H9 (cell line): ENCODE measurements around the gene TMC4. TPM values are rescaled to one million over a fixed set of nuclear protein-coding genes. Genes with fewer than 3 reads are reported as not detected.
A peak's percentile ranks its signal among the peaks of the same experiment; 100 is the strongest.
"Not testable (repeated sequence)": the region's sequence is repeated elsewhere in the genome, so short reads cannot be mapped to it uniquely, and the experiment has no call there.

Experiments
- DNase-seq: peaks from one replicate; pipeline ENCODE4 v3.0.0-alpha.2; 2017
- H2AFZ ChIP-seq: one replicate; pipeline ENCODE4 v1.6.1; 2013; ENCODE audit warnings: mild to moderate bottlenecking, low read length, control low read depth, moderate library complexity
- H2AK5ac ChIP-seq: 2 replicates; pipeline ENCODE4 v1.6.1; 2013; ENCODE audit warnings: low read length, control low read depth, mixed read lengths; ENCODE audit not compliant: insufficient read length
- H2BK120ac ChIP-seq: one replicate; pipeline ENCODE4 v1.6.1; 2013; ENCODE audit warnings: low read depth, mild to moderate bottlenecking, low read length, control low read depth, inconsistent platforms; ENCODE audit not compliant: poor library complexity, severe bottlenecking
- H2BK12ac ChIP-seq: 2 replicates; pipeline ENCODE4 v1.6.1; 2013; ENCODE audit warnings: low read length, control low read depth, mixed read lengths, low read depth; ENCODE audit not compliant: insufficient read length
- H2BK15ac ChIP-seq: 2 replicates; pipeline ENCODE4 v1.6.1; 2013; ENCODE audit warnings: low read depth, low read length, control low read depth
- H2BK20ac ChIP-seq: one replicate; pipeline ENCODE4 v1.6.1; 2013; ENCODE audit warnings: low read depth, mild to moderate bottlenecking, low read length, control low read depth, inconsistent platforms; ENCODE audit not compliant: poor library complexity, severe bottlenecking
- H2BK5ac ChIP-seq: 2 replicates; pipeline ENCODE4 v1.6.1; 2013; ENCODE audit warnings: low read length, control low read depth, mixed read lengths; ENCODE audit not compliant: insufficient read length
- H3K14ac ChIP-seq: 2 replicates; pipeline ENCODE4 v1.6.1; 2013; ENCODE audit warnings: low read length, control low read depth; ENCODE audit not compliant: insufficient read depth
- H3K18ac ChIP-seq: 2 replicates; pipeline ENCODE4 v1.6.1; 2013; ENCODE audit warnings: low read depth, mild to moderate bottlenecking, mixed read lengths, low read length, control low read depth; ENCODE audit not compliant: insufficient read length
- H3K23ac ChIP-seq: 2 replicates; pipeline ENCODE4 v1.6.1; 2013; ENCODE audit warnings: low read length, control low read depth, mixed read lengths, low read depth; ENCODE audit not compliant: insufficient read length
- H3K23me2 ChIP-seq: 2 replicates; pipeline ENCODE4 v1.6.1; 2013; ENCODE audit warnings: low read depth, mild to moderate bottlenecking, mixed read lengths, low read length, control low read depth; ENCODE audit not compliant: insufficient read length, poor library complexity, severe bottlenecking
- H3K27ac ChIP-seq: 2 replicates; pipeline ENCODE4 v1.5.1; 2013; ENCODE audit warnings: low read length, control low read depth, mixed read lengths, low read depth; ENCODE audit not compliant: insufficient read length
- H3K27me3 ChIP-seq: 2 replicates; pipeline ENCODE4 v1.6.1; 2013; ENCODE audit warnings: low read length, control low read depth, inconsistent platforms; ENCODE audit not compliant: insufficient read depth
- H3K4ac ChIP-seq: 2 replicates; pipeline ENCODE4 v1.6.1; 2013; ENCODE audit warnings: low read depth, mild to moderate bottlenecking, control low read depth, inconsistent platforms, low read length, moderate library complexity
- H3K4me1 ChIP-seq: 2 replicates; pipeline ENCODE4 v1.6.1; 2013; ENCODE audit warnings: low read length, control low read depth, inconsistent platforms; ENCODE audit not compliant: insufficient read depth
- H3K4me2 ChIP-seq: 2 replicates; pipeline ENCODE4 v1.6.1; 2013; ENCODE audit warnings: low read length, control low read depth, mixed read lengths; ENCODE audit not compliant: insufficient read length, insufficient read depth
- H3K56ac ChIP-seq: 2 replicates; pipeline ENCODE4 v1.6.1; 2013; ENCODE audit warnings: low read depth, mild to moderate bottlenecking, mixed read lengths, low read length, control low read depth; ENCODE audit not compliant: insufficient read length
- H3K79me1 ChIP-seq: 2 replicates; pipeline ENCODE4 v1.6.1; 2013; ENCODE audit warnings: low read depth, mild to moderate bottlenecking, moderate library complexity, low read length, control low read depth, inconsistent platforms; ENCODE audit not compliant: insufficient read depth, poor library complexity, severe bottlenecking
- H3K79me2 ChIP-seq: 2 replicates; pipeline ENCODE4 v1.6.1; 2013; ENCODE audit warnings: low read length, control low read depth, inconsistent platforms; ENCODE audit not compliant: insufficient read depth
- H3K9ac ChIP-seq: 2 replicates; pipeline ENCODE4 v1.6.1; 2013; ENCODE audit warnings: low read length, control low read depth, mixed read lengths; ENCODE audit not compliant: insufficient read length; ENCODE audit errors: extremely low read depth
- H3K9me3 ChIP-seq: one replicate; pipeline ENCODE4 v1.6.1; 2013; ENCODE audit warnings: low read depth, low read length, inconsistent platforms; ENCODE audit not compliant: control insufficient read depth
- H3T11ph ChIP-seq: one replicate; pipeline ENCODE4 v1.6.1; 2013; ENCODE audit warnings: mild to moderate bottlenecking, low read length, control low read depth, inconsistent platforms
- H4K20me1 ChIP-seq: one replicate; pipeline ENCODE4 v1.6.1; 2013; ENCODE audit not compliant: control insufficient read depth, insufficient read length, insufficient read depth
- H4K5ac ChIP-seq: 2 replicates; pipeline ENCODE4 v1.6.1; 2013; ENCODE audit warnings: low read depth, mild to moderate bottlenecking, mixed read lengths, low read length, control low read depth; ENCODE audit not compliant: insufficient read length
- H4K8ac ChIP-seq: replicated peaks from 2 replicates; pipeline ENCODE4 v1.6.1; 2013; ENCODE audit warnings: low read length, control low read depth, mixed read lengths, low read depth; ENCODE audit not compliant: insufficient read length
- H4K91ac ChIP-seq: 2 replicates; pipeline ENCODE4 v1.6.1; 2013; ENCODE audit warnings: low read depth, mild to moderate bottlenecking, moderate library complexity, mixed read lengths, low read length, control low read depth; ENCODE audit not compliant: insufficient read length
- H3K27ac Mint-ChIP-seq, 3 experiments: 2 replicates in 2 of 3; 3 replicates in 1 of 3; pipeline ENCODE4 v1.8.0; 2020 to 2021; ENCODE audit warnings: mixed read lengths in 3 of 3, mild to moderate bottlenecking in 1 of 3, moderate library complexity in 1 of 3
- H3K27me3 Mint-ChIP-seq: 2 replicates; pipeline ENCODE4 v1.8.0; 2021; ENCODE audit warnings: low read depth, mild to moderate bottlenecking, moderate library complexity, mixed read lengths
- H3K36me3 Mint-ChIP-seq, 3 experiments: 2 replicates in 2 of 3; 3 replicates in 1 of 3; pipeline ENCODE4 v1.8.0; 2020 to 2021; ENCODE audit warnings: low read depth in 3 of 3, mixed read lengths in 3 of 3; ENCODE audit not compliant: insufficient read depth in 1 of 3
- H3K4me1 Mint-ChIP-seq, 2 experiments: 2 replicates each; pipeline ENCODE4 v1.8.0; 2020; ENCODE audit warnings: mixed read lengths in 2 of 2
- H3K4me3 Mint-ChIP-seq, 2 experiments: 2 replicates in 1 of 2; 3 replicates in 1 of 2; pipeline ENCODE4 v1.8.0; 2020 to 2021; ENCODE audit warnings: mild to moderate bottlenecking in 2 of 2, mixed read lengths in 2 of 2, moderate library complexity in 1 of 2
- H3K9me3 Mint-ChIP-seq, 2 experiments: 2 replicates in 1 of 2; 3 replicates in 1 of 2; pipeline ENCODE4 v1.8.0; 2020; ENCODE audit warnings: mild to moderate bottlenecking in 2 of 2, mixed read lengths in 2 of 2, moderate library complexity in 1 of 2
- WGBS: extraction: QIAGEN DNeasy Blood & Tissue Kit; methylation state at CpG from one replicate; pipeline ENCODE4 v1.1.7; 2013; ENCODE audit warnings: missing lambda C conversion rate, low lambda C conversion rate, mixed read lengths; ENCODE audit not compliant: insufficient read length; ENCODE audit errors: extremely low coverage; 5-methylcytosine and 5-hydroxymethylcytosine counted together
- total RNA-seq: library from RNA; stranded (reverse); gene quantifications from 2 replicates; pipeline ENCODE4 v1.2.1, GENCODE V29; 2021
- TF ChIP-seq, protein P1 (sequence below): fragments of 200-600 bp; sonication (generic); conservative IDR thresholded peaks from 3 replicates; pipeline ENCODE4 v1.8.0; 2021; ENCODE audit warnings: antibody characterized with exemption, mild to moderate bottlenecking

The TMC4 gene
- total RNA-seq, 1 experiment from 2014 or later: 12.2 TPM

GRCh38 chr19:54216869-54217268 lies 43.9 kb upstream of the TMC4 start:
- Histone ChIP-seq H3K79me1 (no peaks in the 10 kb centered on the region), H4K20me1 (no peaks in the 10 kb centered on the region), H3K4ac (no peak overlapping the region), H2AFZ (no peak overlapping the region), H3K23me2 (no peaks in the 10 kb centered on the region), H2BK5ac (no peak overlapping the region), H3K18ac (no peak overlapping the region), H3K79me2 (no peaks in the 10 kb centered on the region), H3K27ac (no peak overlapping the region), H4K91ac (no peak overlapping the region), H4K5ac (no peak overlapping the region), H2BK12ac (no peak overlapping the region), H3K4me1 (no peaks in the 10 kb centered on the region), H2BK120ac (no peak overlapping the region), H3K9me3 (no peaks in the 10 kb centered on the region), H3K56ac (no peak overlapping the region), H3K23ac (no peak overlapping the region), H4K8ac (no peak overlapping the region), H2BK15ac (no peak overlapping the region), H3K9ac (no peak overlapping the region), H2AK5ac (no peak overlapping the region), H3K14ac (no peak overlapping the region), H3T11ph (no peak overlapping the region), H2BK20ac (no peak overlapping the region), H3K4me2 (no peak overlapping the region), H3K27me3 (no peaks in the 10 kb centered on the region)
- H3K27ac Mint-ChIP-seq: no peak overlapping the region; a peak in 1 of 7 replicates
- H3K4me1 Mint-ChIP-seq: peaks cover 11 to 13% of the 10 kb centered on the region in 2 experiments
- H3K4me3 Mint-ChIP-seq: peak overlapping the region in 1 of 2 experiments; percentile 50; a peak in 1 of 5 replicates
- H3K9me3 Mint-ChIP-seq: peaks cover 0 to 2% of the 10 kb centered on the region in 2 experiments; a peak in 3 of 5 replicates
- peaks cover 13 to 24% (median 15%) of the 10 kb centered on the region in 3 experiments for H3K36me3 Mint-ChIP-seq
- TF ChIP-seq, protein P1, sequence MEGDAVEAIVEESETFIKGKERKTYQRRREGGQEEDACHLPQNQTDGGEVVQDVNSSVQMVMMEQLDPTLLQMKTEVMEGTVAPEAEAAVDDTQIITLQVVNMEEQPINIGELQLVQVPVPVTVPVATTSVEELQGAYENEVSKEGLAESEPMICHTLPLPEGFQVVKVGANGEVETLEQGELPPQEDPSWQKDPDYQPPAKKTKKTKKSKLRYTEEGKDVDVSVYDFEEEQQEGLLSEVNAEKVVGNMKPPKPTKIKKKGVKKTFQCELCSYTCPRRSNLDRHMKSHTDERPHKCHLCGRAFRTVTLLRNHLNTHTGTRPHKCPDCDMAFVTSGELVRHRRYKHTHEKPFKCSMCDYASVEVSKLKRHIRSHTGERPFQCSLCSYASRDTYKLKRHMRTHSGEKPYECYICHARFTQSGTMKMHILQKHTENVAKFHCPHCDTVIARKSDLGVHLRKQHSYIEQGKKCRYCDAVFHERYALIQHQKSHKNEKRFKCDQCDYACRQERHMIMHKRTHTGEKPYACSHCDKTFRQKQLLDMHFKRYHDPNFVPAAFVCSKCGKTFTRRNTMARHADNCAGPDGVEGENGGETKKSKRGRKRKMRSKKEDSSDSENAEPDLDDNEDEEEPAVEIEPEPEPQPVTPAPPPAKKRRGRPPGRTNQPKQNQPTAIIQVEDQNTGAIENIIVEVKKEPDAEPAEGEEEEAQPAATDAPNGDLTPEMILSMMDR: no peak
- peaks cover 2% of the 10 kb centered on the region for H3K27me3 Mint-ChIP-seq
- no peak for DNase-seq
- no CpG with 5 or more reads among the region's 9 CpGs for WGBS

GRCh38 chr19:54214734-54215133 lies 41.8 kb upstream of the TMC4 start:
- not testable (repeated sequence) for H3K9me3 Mint-ChIP-seq, H2AFZ ChIP-seq, H2BK120ac ChIP-seq, H2BK12ac ChIP-seq, H3T11ph ChIP-seq, H3K79me2 ChIP-seq, H3K23ac ChIP-seq, H3K27me3 Mint-ChIP-seq, H3K27ac Mint-ChIP-seq, H4K91ac ChIP-seq, H3K4me1 ChIP-seq, H3K18ac ChIP-seq, H3K4me2 ChIP-seq, H4K5ac ChIP-seq, H2AK5ac ChIP-seq, H2BK15ac ChIP-seq, H3K27ac ChIP-seq, H4K20me1 ChIP-seq, H2BK20ac ChIP-seq, H3K79me1 ChIP-seq, H3K27me3 ChIP-seq, H3K9me3 ChIP-seq, H3K56ac ChIP-seq, H3K14ac ChIP-seq, H4K8ac ChIP-seq, H3K4ac ChIP-seq, H2BK5ac ChIP-seq, H3K4me3 Mint-ChIP-seq, DNase-seq, H3K9ac ChIP-seq, H3K23me2 ChIP-seq
- WGBS: no CpG with 5 or more reads among the region's 19 CpGs
- peaks cover 13% of the 10 kb centered on the region in 2 experiments for H3K4me1 Mint-ChIP-seq
- peaks cover 23 to 36% (median 25%) of the 10 kb centered on the region in 3 experiments for H3K36me3 Mint-ChIP-seq
